GM12801 (cell line): Measurements from ENCODE around the gene RANBP10.
A peak's percentile ranks its signal among the peaks of the same experiment; 100 is the strongest.

ENCODE experiments used
- TF ChIP-seq, protein P1 (sequence below): IDR thresholded peaks from one replicate; pipeline ENCODE4 v1.5.1; 2011; ENCODE audit warnings: control low read depth; ENCODE audit not compliant: insufficient read length; ENCODE audit errors: extremely low read depth

Gene RANBP10

GRCh38 chr16:67845291-67846062 is 39.1 kb upstream of the RANBP10 start:
- TF ChIP-seq, protein P1, sequence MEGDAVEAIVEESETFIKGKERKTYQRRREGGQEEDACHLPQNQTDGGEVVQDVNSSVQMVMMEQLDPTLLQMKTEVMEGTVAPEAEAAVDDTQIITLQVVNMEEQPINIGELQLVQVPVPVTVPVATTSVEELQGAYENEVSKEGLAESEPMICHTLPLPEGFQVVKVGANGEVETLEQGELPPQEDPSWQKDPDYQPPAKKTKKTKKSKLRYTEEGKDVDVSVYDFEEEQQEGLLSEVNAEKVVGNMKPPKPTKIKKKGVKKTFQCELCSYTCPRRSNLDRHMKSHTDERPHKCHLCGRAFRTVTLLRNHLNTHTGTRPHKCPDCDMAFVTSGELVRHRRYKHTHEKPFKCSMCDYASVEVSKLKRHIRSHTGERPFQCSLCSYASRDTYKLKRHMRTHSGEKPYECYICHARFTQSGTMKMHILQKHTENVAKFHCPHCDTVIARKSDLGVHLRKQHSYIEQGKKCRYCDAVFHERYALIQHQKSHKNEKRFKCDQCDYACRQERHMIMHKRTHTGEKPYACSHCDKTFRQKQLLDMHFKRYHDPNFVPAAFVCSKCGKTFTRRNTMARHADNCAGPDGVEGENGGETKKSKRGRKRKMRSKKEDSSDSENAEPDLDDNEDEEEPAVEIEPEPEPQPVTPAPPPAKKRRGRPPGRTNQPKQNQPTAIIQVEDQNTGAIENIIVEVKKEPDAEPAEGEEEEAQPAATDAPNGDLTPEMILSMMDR, result no peak

DNA sequence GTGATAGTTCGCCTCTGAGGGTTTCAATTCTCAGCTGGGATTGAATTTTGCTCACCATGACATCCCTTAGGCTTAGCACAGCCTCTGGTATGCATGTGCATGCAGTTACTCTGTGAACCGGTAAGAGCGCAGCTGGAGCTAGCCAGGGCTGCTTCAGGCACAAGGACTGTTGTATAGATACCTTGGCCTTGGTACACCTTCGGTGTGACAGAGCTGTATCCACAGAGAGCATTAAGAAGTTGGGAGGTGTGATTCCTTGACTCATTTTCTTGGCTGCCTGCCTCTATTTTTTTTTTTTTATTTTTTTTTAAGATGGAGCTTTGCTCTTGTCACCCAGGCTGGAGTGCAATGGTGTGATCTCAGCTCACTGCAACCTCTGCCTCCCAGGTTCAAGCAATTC is 38.1 kb upstream of the RANBP10 start:
- TF ChIP-seq, protein P1, result no peak

GRCh38 chr16:67843343-67843765 is 37.0 kb upstream of the RANBP10 start:
- TF ChIP-seq, protein P1, result no peak

DNA sequence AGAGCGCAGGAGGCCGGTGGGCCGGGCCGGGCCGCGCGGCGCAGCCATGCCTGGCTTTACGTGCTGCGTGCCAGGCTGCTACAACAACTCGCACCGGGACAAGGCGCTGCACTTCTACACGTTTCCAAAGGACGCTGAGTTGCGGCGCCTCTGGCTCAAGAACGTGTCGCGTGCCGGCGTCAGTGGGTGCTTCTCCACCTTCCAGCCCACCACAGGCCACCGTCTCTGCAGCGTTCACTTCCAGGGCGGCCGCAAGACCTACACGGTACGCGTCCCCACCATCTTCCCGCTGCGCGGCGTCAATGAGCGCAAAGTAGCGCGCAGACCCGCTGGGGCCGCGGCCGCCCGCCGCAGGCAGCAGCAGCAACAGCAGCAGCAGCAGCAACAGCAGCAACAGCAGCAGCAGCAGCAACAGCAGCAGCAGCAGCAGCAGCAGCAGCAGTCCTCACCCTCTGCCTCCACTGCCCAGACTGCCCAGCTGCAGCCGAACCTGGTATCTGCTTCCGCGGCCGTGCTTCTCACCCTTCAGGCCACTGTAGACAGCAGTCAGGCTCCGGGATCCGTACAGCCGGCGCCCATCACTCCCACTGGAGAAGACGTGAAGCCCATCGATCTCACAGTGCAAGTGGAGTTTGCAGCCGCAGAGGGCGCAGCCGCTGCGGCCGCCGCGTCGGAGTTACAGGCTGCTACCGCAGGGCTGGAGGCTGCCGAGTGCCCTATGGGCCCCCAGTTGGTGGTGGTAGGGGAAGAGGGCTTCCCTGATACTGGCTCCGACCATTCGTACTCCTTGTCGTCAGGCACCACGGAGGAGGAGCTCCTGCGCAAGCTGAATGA is 36.4 kb upstream of the RANBP10 start:
- TF ChIP-seq, protein P1, result no peak

DNA sequence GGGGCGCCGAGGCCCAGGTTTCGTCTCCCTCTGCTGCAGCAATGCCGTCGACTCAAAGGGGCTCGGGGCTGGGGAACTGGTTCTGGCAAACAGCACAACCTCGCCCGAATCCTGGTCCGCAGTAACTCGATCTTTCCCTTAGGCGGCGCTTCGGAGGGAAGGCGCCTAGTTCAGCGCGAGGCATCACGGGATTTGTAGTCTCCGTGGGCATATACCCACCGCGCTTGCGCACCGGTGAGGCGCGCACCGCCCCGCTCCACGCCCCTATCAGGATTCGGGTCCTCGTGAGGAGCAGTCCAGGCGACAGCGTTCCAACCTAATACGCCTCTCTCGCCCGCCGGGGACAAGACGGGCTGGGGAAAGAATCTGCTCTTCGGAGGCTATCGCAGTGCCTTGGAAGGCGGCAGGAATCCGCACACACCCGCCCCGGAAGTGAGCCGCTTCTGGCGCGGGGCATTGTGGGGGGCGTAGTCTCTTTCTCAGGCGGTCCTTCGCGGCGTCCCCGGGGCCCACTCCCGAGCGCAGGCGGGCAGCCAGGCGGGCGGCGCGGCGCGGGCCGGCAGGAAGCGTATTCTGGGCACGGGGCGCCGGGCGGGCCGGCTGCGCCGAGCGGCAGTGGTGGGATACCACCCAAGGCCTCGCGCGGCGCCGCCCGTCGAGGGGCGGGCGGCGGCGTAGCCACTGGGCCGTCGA is 35.6 kb upstream of the RANBP10 start, which contains the start of gene THAP11:
TSS of gene THAP11 (plus strand) at position 505 of the 693 bp plus-strand sequence. CDS start 235 bp downstream, outside the sequence.
- TF ChIP-seq, protein P1, result peak; percentile 60

DNA sequence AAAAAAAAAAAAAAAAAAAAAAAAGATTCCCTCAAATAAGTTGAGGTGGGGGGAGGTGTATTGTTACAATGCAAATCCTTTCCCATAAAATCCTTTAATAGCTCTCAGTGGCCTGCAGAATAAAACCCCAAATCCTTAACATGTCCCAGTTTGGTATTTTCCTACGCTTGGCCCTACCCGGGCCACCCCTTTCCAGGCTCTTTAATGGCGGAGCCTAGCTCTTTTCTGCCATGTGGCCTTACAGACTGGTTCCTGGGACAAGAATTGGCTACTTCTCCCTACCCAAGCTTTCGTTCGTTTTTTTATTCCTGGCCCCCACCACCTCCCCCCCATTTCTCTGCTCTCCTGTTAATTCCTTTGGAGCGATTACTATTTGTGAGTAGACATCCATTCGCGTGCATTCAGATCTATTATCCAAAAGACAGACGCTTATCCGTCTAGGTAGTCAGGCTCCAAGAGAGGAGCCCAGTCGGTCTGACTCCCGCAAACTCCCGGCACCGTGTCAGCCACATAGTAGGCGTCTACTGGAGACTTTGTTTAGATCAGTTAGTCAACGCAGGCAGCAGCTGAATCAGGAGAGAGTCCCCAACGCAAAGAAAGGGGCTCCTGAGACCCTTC is 34.9 kb upstream of the RANBP10 start:
- TF ChIP-seq, protein P1, result no peak

DNA sequence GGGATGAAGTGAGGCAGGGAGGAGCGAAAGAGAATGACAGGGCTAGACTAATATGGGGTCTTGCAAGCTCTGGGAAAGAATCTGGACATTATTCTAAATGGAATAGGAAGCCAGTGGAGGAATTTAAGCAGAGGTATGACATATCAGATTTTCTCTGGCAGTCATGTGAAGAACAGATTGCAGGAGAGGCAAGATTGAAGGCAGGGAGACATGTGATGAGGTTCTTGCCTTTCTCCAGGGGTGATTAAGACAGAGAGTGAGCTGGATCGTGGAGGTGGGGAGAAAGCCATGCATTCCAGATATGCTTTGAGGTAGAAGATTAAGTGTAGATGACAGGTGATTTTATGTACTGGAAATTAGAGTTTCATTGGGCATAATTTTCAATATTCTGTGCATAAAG is 31.5 kb upstream of the RANBP10 start:
- TF ChIP-seq, protein P1, result no peak
